ENCODE data around the gene PRSS38. TPM values are rescaled to one million over a fixed set of nuclear protein-coding genes. Genes with fewer than 3 reads are reported as not detected.

Gene PRSS38
- total and polyA plus RNA-seq, 2 experiments from 2014 or later: not detected

- Histone ChIP-seq H3K4me1 (ENCODE audit: low read depth) (no peaks in the 10 kb centered on the region), H3K4me3 (no peak overlapping the region), H3K36me3 (peaks cover 17% of the 10 kb centered on the region), H3K27me3 (no peaks in the 10 kb centered on the region), H3K27ac (no peak overlapping the region), H3K9me3 (ENCODE audit: low read depth) (no peaks in the 10 kb centered on the region)
- DNase-seq (ENCODE audit: low read depth in 1 of 2, low spot score in 1 of 2): no peak
- no peak for TF ChIP-seq CTCF (IDR thresholded peaks at IDR 0.05; ENCODE audit: low read depth, low read length)
These were observed 43.7 kb upstream of the PRSS38 start for GRCh38 chr1:227771771-227772170.

GRCh38 chr1:227773558-227773957 is 41.9 kb upstream of the PRSS38 start:
- TF ChIP-seq CTCF (IDR thresholded peaks at IDR 0.05; ENCODE audit: low read depth, low read length): no peak
- Histone ChIP-seq H3K9me3 (ENCODE audit: low read depth) (no peaks in the 10 kb centered on the region), H3K36me3 (peaks cover 2% of the 10 kb centered on the region), H3K4me3 (no peak overlapping the region), H3K4me1 (ENCODE audit: low read depth) (no peaks in the 10 kb centered on the region), H3K27me3 (no peaks in the 10 kb centered on the region), H3K27ac (no peak overlapping the region)
- no peak for DNase-seq (ENCODE audit: low read depth in 1 of 2, low spot score in 1 of 2)

GRCh38 chr1:227774051-227774731 is 41.3 kb upstream of the PRSS38 start:
- Histone ChIP-seq H3K4me1 (ENCODE audit: low read depth) (no peaks in the 10 kb centered on the region), H3K27me3 (no peaks in the 10 kb centered on the region), H3K4me3 (no peak overlapping the region), H3K36me3 (no peaks in the 10 kb centered on the region), H3K9me3 (ENCODE audit: low read depth) (no peaks in the 10 kb centered on the region), H3K27ac (no peak overlapping the region)
- no peak for TF ChIP-seq CTCF (IDR thresholded peaks at IDR 0.05; ENCODE audit: low read depth, low read length)
- no peak for DNase-seq (ENCODE audit: low read depth in 1 of 2, low spot score in 1 of 2)

- peak in 1 of 2 donors; percentile 49 for DNase-seq (ENCODE audit: low read depth in 1 of 2, low spot score in 1 of 2)
- no peak overlapping the region for H3K27ac ChIP-seq
These were observed 40.4 kb upstream of the PRSS38 start for GRCh38 chr1:227774821-227775661.

GRCh38 chr1:227775841-227776240 is 39.6 kb upstream of the PRSS38 start:
- Histone ChIP-seq H3K27ac (no peak overlapping the region), H3K4me1 (ENCODE audit: low read depth) (no peaks in the 10 kb centered on the region)
- TF ChIP-seq CTCF (IDR thresholded peaks at IDR 0.05; ENCODE audit: low read depth, low read length): no peak

More at GRCh38 chr1:227774821-227775661, 40.4 kb upstream of the PRSS38 start:
- no peaks in the 10 kb centered on the region for H3K27me3 ChIP-seq
- H3K4me1 ChIP-seq (ENCODE audit: low read depth): no peaks in the 10 kb centered on the region
- no peak overlapping the region for H3K4me3 ChIP-seq
- no peaks in the 10 kb centered on the region for H3K9me3 ChIP-seq (ENCODE audit: low read depth)
- H3K36me3 ChIP-seq: no peaks in the 10 kb centered on the region
- TF ChIP-seq CTCF (IDR thresholded peaks at IDR 0.05; ENCODE audit: low read depth, low read length): no peak

More at GRCh38 chr1:227775841-227776240, 39.6 kb upstream of the PRSS38 start:
- Histone ChIP-seq H3K27me3 (no peaks in the 10 kb centered on the region), H3K36me3 (no peaks in the 10 kb centered on the region), H3K4me3 (no peak overlapping the region), H3K9me3 (ENCODE audit: low read depth) (no peaks in the 10 kb centered on the region)
- DNase-seq (ENCODE audit: low read depth in 1 of 2, low spot score in 1 of 2): no peak
